ENCODE data around the gene APP.

The APP gene

GRCh38 chr21:25857308-25858074 is 313.1 kb downstream of the APP start:
- DNase-seq: no peak

DNA sequence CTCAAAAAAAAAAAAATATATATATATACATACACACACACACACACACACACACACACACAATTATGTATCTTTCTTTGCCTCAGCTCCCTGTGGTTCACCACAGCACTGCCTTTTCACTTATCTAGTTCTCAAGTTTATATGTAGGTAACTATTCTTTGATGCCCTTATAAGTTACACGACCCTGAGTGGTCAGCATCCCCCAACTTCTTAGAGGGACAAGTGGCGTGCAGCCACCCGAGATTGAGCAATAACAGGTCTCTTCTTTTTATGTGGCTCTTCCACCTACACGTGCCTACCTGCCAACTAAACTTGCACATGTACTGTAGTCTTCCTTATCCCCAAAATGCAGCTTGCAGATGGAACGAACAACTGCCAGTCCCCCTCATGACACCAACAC is 315.0 kb downstream of the APP start:
- DNase-seq: no peak

GRCh38 chr21:25850126-25850842 is 320.3 kb downstream of the APP start:
- DNase-seq: no peak

DNA sequence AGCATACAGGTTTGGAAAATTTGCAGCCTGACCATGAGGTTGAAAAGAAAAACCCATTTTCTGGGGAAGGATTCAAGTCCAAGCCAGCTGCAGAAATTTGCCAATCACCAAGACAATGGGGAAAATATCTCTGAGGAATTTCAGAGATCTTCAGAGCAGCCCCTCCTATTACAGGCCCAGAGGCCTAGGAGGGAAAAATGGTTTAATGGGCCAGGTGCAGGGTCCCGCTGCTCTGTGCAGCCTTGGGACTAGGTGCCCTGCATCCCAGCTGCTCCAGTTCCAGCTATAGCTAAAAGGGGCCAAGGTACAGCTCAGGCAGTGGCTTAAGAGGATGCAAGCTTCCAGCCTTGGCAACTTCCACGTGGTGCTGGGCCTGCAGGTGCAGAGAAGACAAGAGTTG is 322.3 kb downstream of the APP start:
- DNase-seq: no peak

DNA sequence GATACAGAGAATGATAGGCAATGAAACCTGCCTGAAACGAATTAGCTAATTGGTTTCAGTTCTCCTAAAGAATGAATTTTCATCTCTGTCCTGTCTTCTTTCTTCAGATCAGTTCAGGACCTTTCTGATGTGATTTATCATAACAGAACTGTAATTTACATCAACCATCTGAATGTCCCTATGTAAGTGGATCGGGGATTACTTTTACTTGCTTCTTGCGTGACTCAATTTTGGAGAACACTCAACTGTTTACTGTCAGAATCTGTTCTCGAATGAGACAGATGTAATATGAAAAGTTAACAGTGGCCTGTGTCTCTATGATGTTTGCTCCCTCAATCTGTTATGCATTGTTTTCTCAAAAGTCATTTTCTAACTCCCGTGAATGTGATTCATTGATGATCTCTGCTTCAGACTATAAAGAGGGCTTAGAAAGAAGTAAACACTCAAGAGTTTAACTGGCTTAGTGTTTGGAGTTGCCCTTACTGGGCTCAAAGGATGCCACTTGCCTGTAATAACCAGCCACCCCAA is 324.8 kb downstream of the APP start:
- no peak for DNase-seq

- DNase-seq: no peak
These were observed 327.6 kb downstream of the APP start for GRCh38 chr21:25842925-25843324.

DNA sequence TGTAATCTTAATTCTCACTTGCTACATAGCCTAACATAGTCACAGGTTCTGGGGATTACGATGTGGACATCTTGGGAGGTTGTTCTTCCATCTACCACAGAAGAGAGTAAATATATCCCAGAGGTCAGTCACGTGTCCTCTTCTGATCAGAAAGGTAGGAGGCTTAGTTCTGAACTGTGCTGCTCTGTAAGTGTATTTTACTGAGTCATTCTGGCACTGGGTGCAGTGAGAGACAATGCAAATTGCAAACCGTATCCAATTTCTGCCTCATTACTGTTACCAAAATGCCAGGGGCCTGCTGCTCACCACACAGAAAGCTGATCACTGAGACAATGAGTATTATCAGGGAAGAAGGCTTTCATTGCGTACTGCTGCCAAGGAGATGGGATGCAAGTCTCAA is 331.8 kb downstream of the APP start:
- DNase-seq: no peak

DNA sequence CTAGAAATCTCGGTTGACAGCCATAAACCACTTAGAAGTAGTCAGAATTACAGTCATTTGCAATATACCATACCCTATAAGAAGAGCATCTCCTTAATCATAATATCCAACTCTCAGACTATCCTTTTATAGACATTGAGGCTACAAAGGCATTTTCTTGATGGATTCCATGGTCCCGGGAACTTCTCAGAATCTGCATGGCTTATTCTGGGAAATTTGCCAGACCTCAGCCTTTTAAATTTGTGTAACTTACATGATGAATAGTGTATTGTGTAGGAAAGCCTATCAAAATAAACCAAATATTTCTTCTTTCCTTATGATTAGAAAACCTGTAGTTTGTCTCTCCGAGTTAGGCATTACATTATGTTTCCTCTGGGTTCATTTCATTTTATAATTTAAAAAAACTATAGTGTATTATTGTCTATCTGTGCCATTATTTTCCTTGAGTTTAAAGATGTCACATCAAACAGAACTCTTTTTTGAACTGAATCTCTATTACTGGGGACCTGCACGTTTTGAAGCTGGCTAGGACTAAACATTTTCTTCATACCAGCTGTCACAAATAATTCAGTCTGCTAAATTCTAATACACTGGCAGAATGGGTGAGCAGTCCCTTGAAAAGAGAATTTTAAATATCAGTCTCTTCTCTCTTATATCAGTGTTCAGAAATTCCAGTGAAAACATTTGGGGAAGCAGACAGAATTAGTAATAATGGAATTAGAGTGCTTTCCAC is 332.9 kb downstream of the APP start:
- DNase-seq: no peak

GRCh38 chr21:25836396-25836795 is 334.2 kb downstream of the APP start:
- no peak for DNase-seq

GRCh38 chr21:25834381-25834780 is 336.2 kb downstream of the APP start:
- DNase-seq: no peak

- DNase-seq: no peak
These were observed 339.1 kb downstream of the APP start for GRCh38 chr21:25831300-25831960.

All from stimulated activated CD8-positive, alpha-beta memory T cell treated with anti-CD3 and anti-CD28 coated beads, Interleukin-4, amount 100 ng/mL, for 48 hours (primary cell).